Endodermal cell (in vitro differentiated cells): ENCODE data around the gene BAZ1A. TPM values are rescaled to one million over a fixed set of nuclear protein-coding genes. Genes with fewer than 3 reads are reported as not detected.
"Not testable (repeated sequence)": the region's sequence is repeated elsewhere in the genome, so short reads cannot be mapped to it uniquely, and the experiment has no call there.

Experiments used
- DNase-seq: peaks from one replicate; pipeline ENCODE4 v3.0.0-alpha.2; 2017
- H3K27ac ChIP-seq: 2 replicates; pipeline ENCODE4 v1.5.1; 2013; ENCODE audit warnings: mild to moderate bottlenecking, low read depth, low read length, moderate library complexity
- H3K27me3 ChIP-seq: 2 replicates; pipeline ENCODE4 v1.6.1; 2013; ENCODE audit warnings: mild to moderate bottlenecking, low read length, moderate library complexity; ENCODE audit not compliant: insufficient read depth, control insufficient read depth, poor library complexity, severe bottlenecking
- H3K36me3 ChIP-seq: 2 replicates; pipeline ENCODE4 v1.7.0; 2013; ENCODE audit warnings: mild to moderate bottlenecking, low read length, moderate library complexity; ENCODE audit not compliant: control insufficient read depth, insufficient read depth
- H3K4me1 ChIP-seq: one replicate; pipeline ENCODE4 v1.7.0; 2013; ENCODE audit warnings: low read length; ENCODE audit not compliant: control insufficient read depth, insufficient read depth
- H3K4me3 ChIP-seq: 2 replicates; pipeline ENCODE4 v1.5.1; 2013; ENCODE audit warnings: mild to moderate bottlenecking, low read length, moderate library complexity
- H3K9ac ChIP-seq: 2 replicates; pipeline ENCODE4 v1.6.1; 2013; ENCODE audit warnings: mild to moderate bottlenecking, low read length, moderate library complexity; ENCODE audit not compliant: poor library complexity, severe bottlenecking; ENCODE audit errors: extremely low read depth
- H3K9me3 ChIP-seq: 2 replicates; pipeline ENCODE4 v1.6.1; 2013; ENCODE audit warnings: mild to moderate bottlenecking, low read length, moderate library complexity; ENCODE audit not compliant: control insufficient read depth
- H3K27ac Mint-ChIP-seq: 2 replicates; pipeline ENCODE4 v1.8.0; 2020; ENCODE audit warnings: mixed read lengths
- H3K27me3 Mint-ChIP-seq: 2 replicates; pipeline ENCODE4 v1.8.0; 2021; ENCODE audit warnings: mild to moderate bottlenecking, mixed read lengths; ENCODE audit not compliant: insufficient read depth
- H3K36me3 Mint-ChIP-seq: 2 replicates; pipeline ENCODE4 v1.8.0; 2020; ENCODE audit warnings: low read depth, mixed read lengths
- H3K4me1 Mint-ChIP-seq: 2 replicates; pipeline ENCODE4 v1.8.0; 2020; ENCODE audit warnings: mixed read lengths
- H3K4me3 Mint-ChIP-seq: 2 replicates; pipeline ENCODE4 v1.8.0; 2020; ENCODE audit warnings: mild to moderate bottlenecking, moderate library complexity, mixed read lengths
- H3K9me3 Mint-ChIP-seq: 2 replicates; pipeline ENCODE4 v1.8.0; 2020; ENCODE audit warnings: mild to moderate bottlenecking, mixed read lengths
- WGBS, 2 experiments: methylation state at CpG; one replicate each; pipeline versions ENCODE4 v1.1.5 to v1.1.7; 2013; ENCODE audit warnings: missing lambda C conversion rate in 2 of 2, mixed read lengths in 1 of 2; ENCODE audit not compliant: insufficient coverage in 1 of 2, insufficient read length in 1 of 2; 5-methylcytosine and 5-hydroxymethylcytosine counted together
- total RNA-seq, 2 donors: library from RNA; stranded (reverse); fragmentation: NEBNext Ultra II Directional in 1 of 2; extraction: Animal tissue kit (Norgen Biotek cat#: 25700) in 1 of 2; gene quantifications; 2 replicates in 1 of 2; 3 replicates in 1 of 2; pipeline ENCODE4 v1.2.1, GENCODE V29; 2021
- TF ChIP-seq, protein P1 (sequence below): fragments of 200-600 bp; sonication (generic); conservative IDR thresholded peaks from 2 replicates; pipeline ENCODE4 v1.5.0; 2021; ENCODE audit warnings: antibody characterized with exemption, mild to moderate bottlenecking

Gene BAZ1A
- total RNA-seq, 2 donors from 2014 or later: 22.3 to 23.3 TPM

DNA sequence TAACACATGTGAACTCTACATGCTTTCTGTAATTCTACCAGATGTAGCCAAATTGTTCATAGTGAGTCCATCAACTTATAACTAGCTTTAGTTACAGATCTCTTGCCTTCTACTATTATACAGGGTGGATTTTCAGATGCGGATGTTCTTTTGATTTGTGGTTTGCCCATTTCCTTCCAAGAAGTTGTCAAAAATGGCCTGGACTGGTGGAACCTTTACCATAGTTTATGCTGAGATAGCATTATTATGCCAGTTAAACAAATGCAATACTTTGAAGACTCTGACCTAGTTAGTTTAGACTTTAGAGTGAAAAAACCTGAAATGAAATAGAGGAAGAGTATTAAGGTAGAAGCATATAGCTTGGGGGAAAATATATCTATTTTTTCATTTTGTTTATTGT lies 133.3 kb downstream of the BAZ1A start:
- no peak overlapping the region for H3K4me3 Mint-ChIP-seq
- H3K27ac Mint-ChIP-seq: no peak overlapping the region
- no peaks in the 10 kb centered on the region for H3K9me3 Mint-ChIP-seq
- TF ChIP-seq, protein P1, sequence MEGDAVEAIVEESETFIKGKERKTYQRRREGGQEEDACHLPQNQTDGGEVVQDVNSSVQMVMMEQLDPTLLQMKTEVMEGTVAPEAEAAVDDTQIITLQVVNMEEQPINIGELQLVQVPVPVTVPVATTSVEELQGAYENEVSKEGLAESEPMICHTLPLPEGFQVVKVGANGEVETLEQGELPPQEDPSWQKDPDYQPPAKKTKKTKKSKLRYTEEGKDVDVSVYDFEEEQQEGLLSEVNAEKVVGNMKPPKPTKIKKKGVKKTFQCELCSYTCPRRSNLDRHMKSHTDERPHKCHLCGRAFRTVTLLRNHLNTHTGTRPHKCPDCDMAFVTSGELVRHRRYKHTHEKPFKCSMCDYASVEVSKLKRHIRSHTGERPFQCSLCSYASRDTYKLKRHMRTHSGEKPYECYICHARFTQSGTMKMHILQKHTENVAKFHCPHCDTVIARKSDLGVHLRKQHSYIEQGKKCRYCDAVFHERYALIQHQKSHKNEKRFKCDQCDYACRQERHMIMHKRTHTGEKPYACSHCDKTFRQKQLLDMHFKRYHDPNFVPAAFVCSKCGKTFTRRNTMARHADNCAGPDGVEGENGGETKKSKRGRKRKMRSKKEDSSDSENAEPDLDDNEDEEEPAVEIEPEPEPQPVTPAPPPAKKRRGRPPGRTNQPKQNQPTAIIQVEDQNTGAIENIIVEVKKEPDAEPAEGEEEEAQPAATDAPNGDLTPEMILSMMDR: no peak
- H3K36me3 ChIP-seq: no peaks in the 10 kb centered on the region
- no peaks in the 10 kb centered on the region for H3K27me3 ChIP-seq
- H3K9ac ChIP-seq: no peak overlapping the region
- WGBS, 2 experiments: 100% methylated on average over 1 of the region's 1 CpG; no CpG with 5 or more reads in 1 of the 2 experiments
- H3K27ac ChIP-seq: no peak overlapping the region
- H3K27me3 Mint-ChIP-seq: no peaks in the 10 kb centered on the region
- no peaks in the 10 kb centered on the region for H3K4me1 ChIP-seq
- no peaks in the 10 kb centered on the region for H3K9me3 ChIP-seq
- H3K4me1 Mint-ChIP-seq: no peaks in the 10 kb centered on the region
- no peak for DNase-seq
- H3K4me3 ChIP-seq: no peak overlapping the region
- H3K36me3 Mint-ChIP-seq: no peaks in the 10 kb centered on the region

DNA sequence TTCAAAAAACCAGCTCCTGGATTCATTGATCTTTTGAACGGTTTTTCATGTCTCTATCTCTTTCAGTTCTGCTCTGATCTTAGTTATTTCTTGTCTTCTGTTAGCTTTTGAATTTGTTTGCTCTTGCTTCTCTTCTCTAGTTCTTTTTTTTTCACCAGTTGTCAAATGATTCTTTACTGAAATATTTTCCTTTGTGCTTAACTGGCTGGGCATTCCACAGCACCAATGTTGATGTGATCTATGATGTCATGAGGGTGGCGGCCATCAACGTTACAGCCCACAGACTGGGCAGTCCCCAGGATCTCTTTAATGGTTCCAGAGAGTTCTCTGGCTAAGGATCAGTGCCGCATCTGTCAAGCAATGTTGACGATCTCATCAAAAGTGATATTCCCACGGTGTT lies 135.0 kb downstream of the BAZ1A start:
- H3K27ac Mint-ChIP-seq, H3K9me3 ChIP-seq, H3K4me3 Mint-ChIP-seq, H3K27ac ChIP-seq, H3K27me3 ChIP-seq, H3K4me3 ChIP-seq, H3K4me1 Mint-ChIP-seq, H3K36me3 ChIP-seq, H3K4me1 ChIP-seq, DNase-seq, H3K9me3 Mint-ChIP-seq, H3K36me3 Mint-ChIP-seq, H3K9ac ChIP-seq, H3K27me3 Mint-ChIP-seq: not testable (repeated sequence)
- WGBS, 2 experiments: 92 to 100% methylated on average over 1 to 6 of the region's 6 CpGs

- H3K27ac Mint-ChIP-seq, H3K4me3 ChIP-seq, H3K27me3 ChIP-seq, H3K9ac ChIP-seq, H3K27ac ChIP-seq, H3K36me3 Mint-ChIP-seq, H3K27me3 Mint-ChIP-seq, H3K9me3 Mint-ChIP-seq, H3K4me3 Mint-ChIP-seq, H3K36me3 ChIP-seq, H3K4me1 Mint-ChIP-seq, H3K9me3 ChIP-seq, DNase-seq, H3K4me1 ChIP-seq: not testable (repeated sequence)
- WGBS, 2 experiments: 88 to 95% methylated on average over 3 to 4 of the region's 4 CpGs
These were observed 138.1 kb downstream of the BAZ1A start for GRCh38 chr14:34737079-34737478.

DNA sequence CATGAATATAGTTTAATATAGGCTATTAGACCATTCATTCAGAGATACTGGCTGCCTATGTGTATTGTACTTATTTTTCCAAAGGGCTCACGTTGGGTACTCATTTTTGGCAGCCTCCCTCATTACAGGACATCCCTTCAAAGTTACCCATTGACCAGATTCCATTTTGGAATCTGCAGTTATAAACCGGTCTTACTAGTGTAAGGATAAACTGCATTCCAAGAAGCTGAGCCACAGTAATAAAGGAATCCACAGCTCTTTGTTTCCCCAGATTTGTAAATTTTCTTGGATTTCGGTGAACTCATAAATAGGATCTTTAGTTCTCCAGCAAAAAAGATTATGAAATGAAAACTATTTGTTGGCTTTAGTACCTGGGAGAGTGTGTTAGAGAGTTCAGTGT lies 141.9 kb downstream of the BAZ1A start:
- Mint-ChIP-seq H3K36me3 (no peaks in the 10 kb centered on the region), H3K4me1 (peaks cover 8% of the 10 kb centered on the region), H3K9me3 (no peaks in the 10 kb centered on the region), H3K27ac (no peak overlapping the region), H3K27me3 (no peaks in the 10 kb centered on the region), H3K4me3 (no peak overlapping the region)
- no peaks in the 10 kb centered on the region for H3K4me1 ChIP-seq
- no peak overlapping the region for H3K4me3 ChIP-seq
- DNase-seq: no peak
- no peaks in the 10 kb centered on the region for H3K9me3 ChIP-seq
- no peak overlapping the region for H3K27ac ChIP-seq
- TF ChIP-seq, protein P1: no peak
- no peaks in the 10 kb centered on the region for H3K27me3 ChIP-seq
- no peaks in the 10 kb centered on the region for H3K36me3 ChIP-seq
- H3K9ac ChIP-seq: no peak overlapping the region
- WGBS, 2 experiments: 87 to 93% methylated on average over 3 of the region's 3 CpGs
